Dedifferentiated amniotic fluid mesenchymal stem cell (primary cell): ENCODE measurements around the gene MRGPRF.

Source experiments
- DNase-seq: peaks from one replicate; pipeline ENCODE4 v3.0.0-alpha.2; 2016; ENCODE audit errors: extremely low spot score

Gene MRGPRF, protein sequence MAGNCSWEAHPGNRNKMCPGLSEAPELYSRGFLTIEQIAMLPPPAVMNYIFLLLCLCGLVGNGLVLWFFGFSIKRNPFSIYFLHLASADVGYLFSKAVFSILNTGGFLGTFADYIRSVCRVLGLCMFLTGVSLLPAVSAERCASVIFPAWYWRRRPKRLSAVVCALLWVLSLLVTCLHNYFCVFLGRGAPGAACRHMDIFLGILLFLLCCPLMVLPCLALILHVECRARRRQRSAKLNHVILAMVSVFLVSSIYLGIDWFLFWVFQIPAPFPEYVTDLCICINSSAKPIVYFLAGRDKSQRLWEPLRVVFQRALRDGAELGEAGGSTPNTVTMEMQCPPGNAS

DNA sequence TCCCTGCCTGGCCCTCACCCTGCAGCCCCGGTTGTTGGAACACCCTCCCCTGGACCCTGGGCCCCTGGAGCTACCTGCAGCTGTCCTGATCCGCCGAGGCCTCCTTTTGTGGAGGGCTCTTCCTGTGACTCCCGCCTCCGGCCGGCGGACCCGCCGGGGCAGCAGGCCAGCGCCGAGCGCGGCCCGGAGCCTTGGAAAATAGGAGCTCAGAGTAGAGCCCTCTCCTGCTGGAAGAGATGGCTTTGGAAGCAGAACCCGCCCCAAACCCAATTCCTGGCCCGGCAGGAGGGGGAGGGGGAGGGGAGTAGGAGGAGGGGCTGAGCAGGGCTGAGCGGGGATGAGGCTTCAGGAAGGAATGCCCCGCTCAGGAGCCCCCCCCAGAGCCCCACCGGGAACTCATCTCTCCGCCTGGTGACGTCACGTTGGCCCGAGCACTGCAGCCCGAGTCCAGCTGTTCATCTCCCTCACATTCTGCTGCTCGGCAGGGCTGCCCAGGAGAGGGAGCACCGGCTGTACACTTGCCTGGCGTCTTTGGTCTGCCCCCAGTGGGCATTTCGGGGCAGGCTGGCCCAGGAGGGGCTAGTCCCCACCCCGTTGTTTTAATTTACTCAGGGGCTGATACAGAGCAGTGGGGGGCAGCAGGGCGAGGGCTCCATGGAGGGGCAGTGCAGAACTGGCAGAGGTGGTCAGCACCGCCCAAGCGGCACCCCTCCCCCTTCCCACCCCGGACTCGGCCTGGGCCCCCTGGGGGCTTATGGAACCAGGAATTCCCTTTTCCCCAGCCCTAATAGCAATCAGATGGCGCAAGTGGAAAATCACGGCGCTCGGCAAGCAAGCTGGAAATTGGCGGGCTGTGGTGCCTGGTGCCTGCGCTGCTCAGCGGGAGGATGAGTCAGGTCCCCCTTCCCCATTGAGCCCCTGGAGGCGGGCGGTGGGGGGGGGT, at the start of gene MRGPRF:
Gene MRGPRF, minus strand, starts transcription at position 238 of the 943 bp plus-strand sequence. CDS start 3,345 bp downstream, outside the sequence.
- peak; percentile 92 for DNase-seq

DNA sequence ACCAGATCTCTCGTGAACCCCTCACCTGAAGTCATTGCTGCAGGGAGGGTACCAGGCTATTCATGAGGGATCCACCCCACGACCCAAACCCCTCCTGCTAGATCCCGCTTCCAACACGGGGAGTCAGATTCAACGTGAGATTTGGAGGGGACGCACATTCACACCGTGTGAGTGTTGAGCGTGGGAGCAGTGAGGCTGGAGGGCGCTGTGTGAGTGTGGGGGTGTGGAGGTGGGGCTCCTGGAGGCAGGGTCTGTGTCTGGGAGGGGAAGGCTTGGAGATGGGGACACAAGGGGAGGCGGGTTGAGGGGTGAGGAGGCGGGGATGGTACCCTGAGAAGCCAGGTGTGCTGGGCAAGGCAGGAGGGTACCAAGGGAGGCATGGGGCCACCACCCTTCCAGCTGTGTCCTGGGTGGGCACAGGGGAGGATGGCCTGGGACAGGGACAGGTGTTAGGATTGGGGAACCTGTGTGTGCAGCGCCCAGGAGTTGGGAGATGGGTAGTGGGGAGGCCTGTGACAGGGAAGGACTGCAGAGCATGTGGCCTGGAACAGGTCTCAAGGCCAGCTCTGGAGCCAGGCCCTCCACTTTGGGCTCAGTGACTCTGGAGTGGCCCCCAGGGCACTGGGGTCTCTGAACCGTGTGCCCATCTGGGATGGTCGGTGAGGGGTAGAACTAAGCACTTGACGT, 49.3 kb upstream of the MRGPRF start:
- no peak for DNase-seq

DNA sequence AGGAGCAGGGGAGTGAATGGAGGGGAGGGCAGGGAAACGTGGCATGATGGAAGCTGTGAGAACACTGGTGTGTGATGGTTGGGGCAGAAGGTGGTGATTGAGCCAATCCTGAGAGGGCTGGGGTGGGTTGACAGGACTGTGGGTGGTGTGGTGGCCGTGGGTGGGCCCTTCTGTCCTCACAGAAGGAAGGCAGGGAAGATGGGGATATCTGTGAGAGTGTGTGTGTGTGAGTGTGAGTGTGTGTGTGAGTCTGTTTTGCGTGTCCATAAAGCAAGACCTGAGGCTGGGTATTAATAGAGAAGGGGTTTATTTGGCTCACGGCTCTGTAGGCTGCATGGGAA, 48.6 kb upstream of the MRGPRF start:
- DNase-seq: no peak

DNA sequence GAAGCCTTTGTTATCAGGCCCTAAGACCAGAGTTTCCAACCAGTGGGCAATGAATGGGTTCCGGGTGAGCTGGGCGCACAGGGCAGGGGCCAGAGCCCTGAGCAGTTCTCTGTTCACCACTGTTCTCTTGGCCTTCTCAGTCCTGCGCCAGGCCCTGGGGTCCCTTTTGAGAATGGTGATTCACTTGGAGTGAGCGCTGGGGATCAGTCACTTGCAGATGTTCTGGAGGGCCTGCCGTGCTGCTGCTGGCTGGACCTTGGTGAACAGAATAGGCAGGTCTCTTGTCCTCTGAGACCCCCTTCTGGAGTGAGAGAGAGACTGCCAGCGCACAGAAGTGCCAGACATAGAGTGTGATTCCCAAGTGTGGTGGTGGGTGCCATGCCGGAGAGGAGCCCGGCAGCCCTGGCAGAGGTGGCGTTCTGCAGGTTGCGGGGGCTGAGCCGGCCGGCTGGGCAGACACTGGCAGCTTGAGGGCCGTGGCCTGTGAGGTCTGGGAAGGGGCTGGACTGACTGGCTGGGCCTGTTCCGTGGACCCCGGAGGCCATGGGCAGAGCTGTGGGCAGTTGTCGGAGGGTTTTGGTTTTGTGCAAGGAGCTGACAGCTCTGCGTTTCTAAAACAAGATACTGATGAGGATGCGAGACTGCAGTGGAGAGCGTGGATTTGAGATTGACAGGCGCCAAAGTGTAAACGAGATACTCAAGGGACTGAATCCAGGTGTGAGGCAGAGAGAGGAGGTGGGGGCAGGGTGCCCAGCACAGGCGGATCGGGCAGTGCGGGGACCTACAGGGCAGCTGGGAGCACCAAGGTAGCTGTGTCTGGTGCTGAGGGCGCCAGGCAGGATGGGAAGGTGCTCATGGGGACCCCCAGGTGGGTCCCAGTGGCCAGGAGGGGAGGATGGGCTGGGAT, 48.0 kb upstream of the MRGPRF start:
- DNase-seq: no peak

DNA sequence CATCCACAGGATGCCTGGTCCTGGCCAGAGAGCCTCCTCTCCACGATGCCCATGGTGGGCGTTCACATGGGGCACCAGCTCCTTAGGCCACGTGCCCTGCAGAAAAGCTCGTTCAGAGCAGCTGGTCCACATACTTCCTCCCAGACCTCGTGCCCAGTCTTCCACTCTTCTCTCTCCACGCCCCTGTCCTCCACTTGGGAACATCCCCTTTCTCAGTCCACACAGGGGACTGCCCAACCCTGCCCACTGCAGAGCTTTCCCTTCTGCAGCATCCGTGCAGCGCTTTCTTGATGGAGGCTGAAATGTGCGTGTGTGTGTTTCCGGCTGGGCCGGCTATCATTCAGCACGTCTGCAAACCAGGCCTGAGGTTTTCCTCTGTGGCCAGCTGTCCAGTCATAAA, 46.9 kb upstream of the MRGPRF start:
- no peak for DNase-seq

DNA sequence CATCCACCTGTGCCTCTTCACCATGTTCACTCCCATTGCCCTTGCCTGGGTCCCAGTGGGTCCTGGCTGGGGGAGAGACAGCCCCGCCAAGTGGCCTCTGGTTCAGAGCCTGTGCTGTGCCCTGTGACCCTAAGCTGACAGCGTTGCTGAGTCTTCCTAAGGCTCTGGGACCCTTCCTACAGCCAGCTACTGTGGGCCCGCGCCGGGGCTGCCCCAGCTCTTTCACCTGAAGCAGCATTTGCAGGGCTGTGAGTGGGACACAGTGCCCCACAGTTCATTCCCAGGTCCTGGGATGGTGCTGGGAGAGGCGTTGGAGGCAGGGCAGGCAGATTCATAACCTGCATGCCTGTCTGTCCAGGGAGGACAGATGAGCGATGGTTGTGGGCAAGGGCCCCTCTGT, 46.4 kb upstream of the MRGPRF start:
- no peak for DNase-seq

DNA sequence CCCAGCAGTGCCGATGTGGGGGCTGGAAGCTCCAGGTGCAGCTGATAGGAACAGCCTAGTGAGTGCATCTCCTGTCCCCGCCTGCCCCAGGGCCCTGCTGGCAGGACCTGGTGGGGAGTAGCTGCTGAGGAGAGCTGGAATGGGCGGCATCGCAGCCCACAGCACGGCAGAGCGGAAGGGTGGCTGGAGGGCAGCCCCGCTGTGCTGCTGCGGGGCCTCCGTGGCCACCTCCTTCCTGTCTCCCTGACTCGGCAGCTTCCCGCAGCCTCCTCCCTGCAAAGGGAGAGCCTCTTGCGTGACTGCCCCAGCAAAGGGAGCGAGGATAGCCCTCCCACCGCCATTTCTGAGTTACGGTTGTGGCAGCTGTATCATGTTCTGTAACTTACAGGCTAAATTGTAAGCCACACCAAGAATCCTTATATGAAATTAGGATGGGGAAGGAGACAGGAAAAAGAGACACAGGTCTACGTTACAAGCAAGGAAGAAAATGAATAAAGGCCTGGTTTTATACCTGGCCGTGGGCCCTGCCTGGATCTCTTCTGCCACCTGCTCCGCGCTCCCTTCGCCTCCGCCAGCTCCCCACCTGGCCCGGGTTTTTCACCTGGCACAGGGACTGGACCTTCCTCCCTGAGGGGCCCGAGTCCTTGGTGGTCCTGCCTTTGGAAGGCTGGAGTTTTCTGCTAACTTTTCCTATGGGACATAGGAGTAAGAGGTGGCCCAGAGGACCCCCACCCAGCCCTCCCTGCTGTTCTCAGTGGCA, 45.6 kb upstream of the MRGPRF start:
- DNase-seq: no peak

DNA sequence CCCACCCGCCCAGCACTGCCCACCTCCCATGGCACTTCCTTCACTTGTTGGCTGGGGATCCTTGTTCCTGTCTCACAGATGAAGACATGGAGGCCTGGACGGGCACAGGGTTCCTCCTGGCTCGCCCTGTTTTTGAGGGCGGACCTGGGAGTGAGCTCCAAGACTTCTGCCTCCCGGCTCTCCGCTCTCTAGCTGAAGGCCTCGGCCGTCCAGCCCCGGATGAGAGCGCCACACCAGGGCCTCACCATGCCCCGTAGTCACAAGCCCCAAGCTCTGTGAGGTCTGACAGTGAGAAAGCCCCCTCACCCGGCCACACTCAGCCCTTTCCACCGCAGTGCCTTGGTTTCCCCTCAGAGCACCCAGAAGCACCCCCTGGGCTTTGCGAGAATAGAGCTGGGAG, 44.8 kb upstream of the MRGPRF start:
- DNase-seq: no peak

DNA sequence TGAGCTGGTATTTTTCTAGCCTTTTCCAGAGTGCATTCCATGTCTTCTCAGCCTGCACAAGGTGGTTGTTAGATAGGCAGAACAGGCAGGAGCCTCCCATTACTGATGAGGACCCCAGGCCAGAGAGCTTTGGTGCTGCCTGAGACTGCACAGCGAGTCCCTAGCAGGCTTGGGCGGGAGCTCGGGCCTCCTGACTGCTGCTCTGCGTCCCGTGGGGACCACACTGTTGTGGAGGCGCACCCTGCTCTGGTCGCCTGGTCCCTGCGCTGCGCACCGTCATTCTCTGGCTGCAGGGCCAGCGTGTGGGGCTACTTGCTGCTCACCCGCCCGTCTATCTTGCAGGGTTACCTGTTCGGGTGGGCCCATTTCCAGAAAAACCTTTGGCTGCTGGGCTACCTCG, 44.2 kb upstream of the MRGPRF start:
- DNase-seq: no peak

DNA sequence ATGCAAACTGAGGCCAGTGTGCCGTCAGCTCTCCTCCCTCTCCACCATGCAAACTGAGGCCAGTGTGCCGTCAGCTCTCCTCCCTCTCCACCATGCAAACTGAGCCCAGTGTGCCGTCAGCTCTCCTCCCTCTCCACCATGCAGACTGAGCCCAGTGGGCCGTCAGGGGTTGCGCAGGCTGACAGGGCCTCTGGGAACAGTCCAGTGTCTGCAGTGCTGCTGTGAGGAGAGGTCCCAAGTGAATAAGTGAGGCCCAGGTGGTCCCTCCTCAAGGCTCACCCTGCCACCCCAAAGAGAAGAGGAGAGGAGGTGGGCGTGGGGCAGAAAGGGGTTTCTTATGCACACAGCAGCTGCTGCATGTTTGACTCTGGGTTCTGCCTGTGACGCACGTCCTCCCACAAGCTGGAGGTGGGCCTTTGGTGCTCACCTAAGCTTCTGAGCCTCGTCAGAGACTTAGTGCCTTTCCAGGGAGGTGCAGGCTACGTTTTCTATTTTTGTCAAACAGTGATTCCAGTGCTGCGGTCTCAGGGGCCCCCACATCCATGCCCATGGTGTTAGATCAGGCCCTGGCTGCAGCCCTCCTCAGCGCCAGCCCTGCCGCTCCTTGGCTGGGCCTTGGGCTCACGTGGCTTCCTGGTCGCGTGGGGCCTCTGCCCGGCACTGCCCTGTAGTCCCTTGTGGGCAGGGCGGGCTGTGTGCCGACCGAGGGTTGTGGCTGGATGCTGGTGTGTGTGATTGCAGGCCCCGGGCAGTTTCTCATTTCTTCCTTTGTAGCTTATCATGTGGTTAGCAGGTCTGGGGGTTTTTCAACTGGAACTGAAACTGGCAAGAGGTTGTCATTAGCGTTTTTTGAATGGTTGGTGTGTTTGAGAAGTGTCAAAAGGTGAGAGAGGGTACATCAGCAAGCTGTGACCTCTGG, 42.8 kb upstream of the MRGPRF start:
- no peak for DNase-seq

DNA sequence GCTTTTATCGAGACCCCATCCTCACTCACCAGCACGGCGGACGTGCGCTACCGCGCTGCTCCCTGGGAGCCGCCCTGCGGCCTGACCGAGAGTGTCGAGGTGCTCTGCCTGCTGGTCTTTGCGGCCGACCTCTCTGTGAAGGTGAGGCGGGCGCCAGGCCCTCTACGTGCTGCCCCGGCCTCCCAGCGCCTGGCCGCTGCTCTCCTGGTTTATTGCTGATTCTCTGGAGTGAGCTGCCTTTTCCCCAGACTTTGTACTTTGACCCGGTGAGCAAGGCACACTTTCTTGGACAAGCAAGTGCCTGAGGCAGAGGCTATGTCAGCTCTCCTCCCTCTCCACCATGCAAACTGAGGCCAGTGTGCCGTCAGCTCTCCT, 42.2 kb upstream of the MRGPRF start:
- no peak for DNase-seq

DNA sequence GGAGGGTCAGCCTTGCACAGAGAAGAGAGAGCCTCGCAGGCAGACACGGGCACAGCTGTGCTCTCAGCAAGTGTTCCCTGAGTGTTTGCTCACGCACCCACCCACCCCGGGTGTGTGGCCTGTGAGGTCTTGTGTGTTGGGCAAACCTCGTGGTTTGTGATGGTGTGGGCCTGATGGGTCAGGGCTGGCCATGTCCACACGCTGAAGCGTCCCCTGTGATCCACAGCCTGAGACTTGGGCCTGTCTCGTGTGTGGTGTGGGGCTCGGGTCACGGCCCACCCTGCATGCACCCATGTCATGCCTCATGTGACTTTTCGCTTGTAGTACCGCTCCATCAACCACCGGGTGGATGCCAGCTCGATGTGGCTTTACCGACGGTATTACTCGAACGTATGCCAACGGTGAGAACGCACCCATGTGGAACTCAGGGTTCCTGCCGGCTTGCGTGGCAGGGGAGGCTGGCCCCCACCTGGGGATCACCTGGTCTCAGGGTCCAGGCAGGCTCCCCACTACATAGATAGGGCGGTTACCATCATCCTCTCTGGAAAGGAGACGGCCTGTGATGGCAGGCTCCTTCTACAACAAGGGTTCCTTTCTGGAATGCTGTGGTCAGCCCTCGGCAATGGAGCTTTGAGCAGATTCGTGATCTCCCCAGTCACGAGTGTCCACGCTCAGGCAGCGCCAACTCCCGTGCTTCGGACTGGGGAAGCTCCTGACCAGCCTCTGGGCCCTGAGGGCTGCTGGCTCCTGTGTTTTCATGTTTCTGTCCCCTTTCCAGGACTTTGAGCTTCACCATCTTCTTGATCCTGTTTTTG, 41.6 kb upstream of the MRGPRF start:
- no peak for DNase-seq

DNA sequence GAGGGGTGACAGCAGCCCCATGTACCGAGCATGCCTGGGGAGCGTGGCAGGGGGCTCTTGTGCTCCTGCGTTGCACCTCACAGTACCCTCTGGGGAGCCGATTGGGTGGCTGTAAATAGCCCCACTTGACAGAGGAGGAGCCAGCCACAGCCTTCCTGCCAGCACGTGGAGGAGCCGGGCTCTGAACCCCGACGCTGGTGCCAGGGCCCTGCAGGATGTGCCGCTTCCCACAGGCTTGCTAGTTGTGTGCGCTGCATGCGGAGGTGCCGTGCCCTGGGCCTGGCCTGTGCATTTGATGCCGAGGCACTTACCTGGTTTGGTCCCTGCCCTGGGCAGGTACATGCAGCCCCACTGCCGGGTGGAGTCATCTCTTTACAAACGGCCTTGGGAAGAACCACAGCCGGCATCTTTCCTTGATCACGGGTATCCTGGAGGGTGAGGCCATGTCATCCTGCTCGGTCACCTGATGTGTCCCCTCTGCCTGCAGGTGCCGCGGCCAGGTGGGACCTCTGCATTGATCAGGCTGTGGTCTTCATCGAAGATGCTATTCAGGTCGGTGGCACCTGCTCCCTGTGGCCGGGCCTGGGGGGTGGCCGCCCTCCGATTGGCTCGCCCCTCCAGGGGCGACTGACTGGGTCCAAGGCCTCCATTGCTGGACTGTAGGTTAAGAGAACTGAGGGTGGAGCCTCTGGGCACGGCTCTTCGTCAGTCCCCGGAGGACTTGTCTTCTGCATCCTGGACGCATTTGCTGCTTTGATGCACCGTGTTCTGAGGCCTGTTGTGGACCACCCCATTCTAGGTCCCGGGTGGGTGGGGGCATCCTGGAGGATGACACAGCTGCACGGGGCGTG, 40.7 kb upstream of the MRGPRF start:
- DNase-seq: no peak

DNA sequence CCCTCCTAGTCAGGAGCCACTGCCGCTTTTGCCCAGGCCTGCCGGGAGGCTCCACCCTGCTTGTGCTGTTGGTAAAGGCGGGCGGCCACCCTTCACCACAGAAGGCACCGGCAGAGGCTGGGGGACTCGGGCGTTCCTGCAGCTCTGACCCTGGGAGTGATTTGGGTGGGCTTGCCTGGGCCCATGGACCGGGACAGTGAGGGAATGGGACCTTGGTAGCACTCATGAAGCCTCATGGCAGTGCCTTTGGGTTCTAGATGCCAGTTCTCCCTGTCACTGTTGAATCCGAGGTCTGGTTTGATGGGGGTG, 40.1 kb upstream of the MRGPRF start:
- DNase-seq: no peak

DNA sequence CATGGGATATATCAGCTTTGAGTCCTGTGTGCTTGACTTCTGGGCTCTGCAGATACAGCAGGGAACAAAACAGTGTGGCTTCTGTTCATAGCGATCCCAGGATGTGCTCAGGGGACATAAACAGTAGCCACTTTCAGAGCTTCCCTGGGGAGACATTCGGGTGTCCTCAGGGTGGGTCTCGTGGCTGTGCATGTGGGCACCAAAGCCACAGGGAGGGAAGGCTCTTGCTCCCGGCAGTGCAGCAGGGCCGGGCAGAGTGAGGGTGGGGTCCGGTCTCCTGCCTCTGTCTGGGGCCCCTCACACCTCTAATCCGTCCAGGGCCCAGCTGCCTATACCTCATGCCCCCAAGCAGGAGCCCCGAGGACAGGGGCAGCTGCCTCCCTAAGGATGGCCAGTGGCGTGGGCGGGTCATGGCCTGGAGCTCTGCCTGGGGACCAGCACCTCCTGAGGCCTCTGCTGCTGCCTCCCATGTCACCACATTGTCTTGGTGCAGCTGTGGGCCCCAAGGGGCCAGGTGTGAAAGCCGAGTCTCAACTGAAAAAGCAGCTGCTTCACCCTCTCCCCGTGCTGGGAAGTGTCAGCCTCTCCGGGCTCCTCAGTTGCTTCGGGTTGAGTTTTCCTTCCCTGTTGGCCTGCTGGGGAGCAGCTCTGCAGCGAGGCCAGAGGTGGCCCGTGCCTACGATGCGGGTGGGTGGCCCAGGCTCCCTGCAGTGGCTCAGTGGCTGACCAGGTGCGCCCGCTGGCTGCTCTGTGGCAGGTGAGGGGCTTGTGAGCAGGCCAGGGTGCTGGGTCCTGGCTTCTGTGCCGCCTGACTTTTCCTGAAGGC, 39.5 kb upstream of the MRGPRF start:
- no peak for DNase-seq

DNA sequence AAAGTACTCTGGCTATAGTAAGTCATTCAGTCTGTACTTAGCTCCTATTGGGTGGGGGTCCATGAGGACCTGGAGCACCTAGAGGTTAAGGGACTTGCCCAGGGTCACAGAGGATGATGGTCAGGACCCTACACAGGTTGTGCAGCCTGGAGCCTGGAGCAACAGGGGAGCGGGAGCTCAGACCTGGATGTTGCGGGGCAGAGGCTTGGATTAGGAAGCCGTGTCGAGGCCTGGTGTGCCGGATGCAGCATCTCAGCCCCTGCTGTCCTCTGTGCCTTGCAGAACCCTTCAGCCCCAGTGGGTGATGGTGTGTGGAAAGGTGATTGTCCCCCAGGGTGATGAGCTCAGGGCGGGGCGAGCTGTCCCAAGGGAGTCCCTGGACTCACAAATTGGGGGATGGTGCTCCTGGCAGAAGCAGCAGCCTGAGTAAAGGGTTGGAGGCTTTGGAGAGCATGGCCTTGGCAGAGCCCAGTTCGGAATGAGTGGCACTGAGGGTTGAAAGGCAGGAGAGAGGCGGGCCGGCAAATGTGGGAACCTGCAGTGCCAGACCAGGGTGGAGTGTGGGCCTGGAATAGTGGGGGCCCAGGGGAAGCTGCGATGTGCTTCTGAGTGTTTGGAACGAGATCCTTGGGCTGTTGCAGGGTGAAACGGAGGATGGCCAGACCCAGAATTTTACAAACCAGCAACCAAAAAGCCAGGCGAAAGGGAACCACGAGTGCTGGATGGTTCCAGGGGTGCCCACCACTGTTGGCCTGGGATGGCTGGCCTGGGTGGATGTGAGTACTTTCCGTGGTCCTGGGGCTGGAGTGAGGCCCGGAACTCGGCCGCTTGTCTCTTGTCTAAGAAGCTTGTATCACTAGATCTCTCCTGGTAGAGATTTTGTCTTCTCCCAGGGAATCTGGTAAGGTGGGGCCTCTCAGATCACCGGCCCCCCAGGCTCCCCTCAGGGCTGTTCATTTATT, 38.6 kb upstream of the MRGPRF start:
- DNase-seq: no peak
